ENCODE measurements around the gene FUNDC2. TPM values are rescaled to one million over a fixed set of nuclear protein-coding genes. Genes with fewer than 3 reads are reported as not detected.

The FUNDC2 gene
- total and polyA plus RNA-seq, 2 of the 4 experiments (the other 2 are of a cell fraction), result 42.5 to 51.7 TPM

GRCh38 chrX:155065035-155065734 is 38.5 kb downstream of the FUNDC2 start:
- H3K9me3 ChIP-seq (ENCODE audit: control insufficient read depth, insufficient read depth, low read length), result no peaks in the 10 kb centered on the region
- TF ChIP-seq ELK1 (IDR thresholded peaks at IDR 0.05; ENCODE audit: borderline replicate concordance, low read depth, low read length), result no peak
- TF ChIP-seq CEBPB (IDR thresholded peaks at IDR 0.05; ENCODE audit: low read depth, low read length), result peak; percentile 84
- no peak for TF ChIP-seq MXI1 (IDR thresholded peaks at IDR 0.05; ENCODE audit: borderline replicate concordance, low read depth, low read length)
- TF ChIP-seq CHD1 (IDR thresholded peaks at IDR 0.05; ENCODE audit: low read depth, low read length), result no peak
- TF ChIP-seq SMC3 (IDR thresholded peaks at IDR 0.05; ENCODE audit: low read depth, low read length), result no peak
- no peak for TF ChIP-seq MAZ (IDR thresholded peaks at IDR 0.05; ENCODE audit: borderline replicate concordance, low read depth, low read length)
- no peak for TF ChIP-seq RFX5 (IDR thresholded peaks at IDR 0.05; ENCODE audit: low read depth, low read length)
- TF ChIP-seq RCOR1 (IDR thresholded peaks at IDR 0.05; ENCODE audit: insufficient replicate concordance, low read length), result no peak
- peak; percentile 30; the same call in 1 of the 2 replicates for TF ChIP-seq FOS (IDR thresholded peaks at IDR 0.05; ENCODE audit: low read depth, low read length)
- TF ChIP-seq RAD21 (IDR thresholded peaks at IDR 0.05; ENCODE audit: low read length), result no peak
- no peak for TF ChIP-seq USF2 (IDR thresholded peaks at IDR 0.05; ENCODE audit: low read depth, low read length)
- TF ChIP-seq CTCF (conservative IDR thresholded peaks at IDR 0.05; ENCODE audit: low read depth, low read length), result no peak
- TF ChIP-seq BHLHE40 (IDR thresholded peaks at IDR 0.05; ENCODE audit: low read depth, low read length), result no peak
- CTCF ChIA-PET, result interaction anchor here (1.6 kb wide), 1 partner anchor 84 kb away, joined by 3 read pairs; no protein-coding TSS in a partner anchor

More at GRCh38 chrX:155065035-155065734, 38.5 kb downstream of the FUNDC2 start:
- H4K91ac ChIP-seq (ENCODE audit: insufficient read depth, low read depth, low read length), result no peak overlapping the region
- H2BK120ac ChIP-seq (ENCODE audit: low read depth, low read length), result no peak overlapping the region
- H3K14ac ChIP-seq (replicated peaks; ENCODE audit: low read depth, low read length), result no peak overlapping the region
- H2BK15ac ChIP-seq (ENCODE audit: low read depth, low read length), result no peak overlapping the region
- ATAC-seq (ENCODE audit: low read depth), result peak; percentile 52; the same call in 1 of the 2 replicates
- H3K9me1 ChIP-seq (ENCODE audit: insufficient read depth, low read length), result no peaks in the 10 kb centered on the region
- peak overlapping the region; percentile 88 for H3K4me2 ChIP-seq (ENCODE audit: low read depth, low read length)
- H3K18ac ChIP-seq (ENCODE audit: low read depth, low read length), result no peak overlapping the region
- H4K20me1 ChIP-seq (ENCODE audit: insufficient read depth, low read length), result no peaks in the 10 kb centered on the region
- H2AFZ ChIP-seq (replicated peaks; ENCODE audit: low read length, poor library complexity), result no peak overlapping the region
- no peak overlapping the region for H3K4me3 ChIP-seq (ENCODE audit: insufficient read depth, low read depth, low read length)
- WGBS, 2 experiments (ENCODE audit: extremely low coverage in 2 of 2, insufficient read length in 1 of 2), result 50% methylated on average over 1 of the region's 8 CpGs; no CpG with 5 or more reads in 1 of the 2 experiments
- H3K56ac ChIP-seq (ENCODE audit: extremely low read depth, insufficient read depth, low read length), result no peak overlapping the region
- in situ Hi-C loops (cut with MboI; ENCODE audit: low sequenced_read_pairs), result no loop called here
- no peaks in the 10 kb centered on the region for H3K27me3 ChIP-seq (ENCODE audit: control insufficient read depth, insufficient read depth, low read length)
- H2BK20ac ChIP-seq (ENCODE audit: low read depth, low read length), result no peak overlapping the region
- no peaks in the 10 kb centered on the region; the same call in 1 of the 2 replicates for H3K36me3 ChIP-seq (ENCODE audit: control insufficient read depth, insufficient read depth, low read length)
- no peak overlapping the region for H2AK9ac ChIP-seq (replicated peaks; ENCODE audit: low read depth, low read length, poor library complexity)
- H4K8ac ChIP-seq (ENCODE audit: low read depth in 2 of 2, low read length in 2 of 2), result no peak overlapping the region
- intact Hi-C loops (cut with micrococcal nuclease), result no loop called here
- no peak overlapping the region for H2BK5ac ChIP-seq (ENCODE audit: low read depth, low read length, poor library complexity, severe bottlenecking)
- H3K23ac ChIP-seq (ENCODE audit: low read depth, low read length), result no peak overlapping the region
- dilution Hi-C loops (cut with HindIII; ENCODE audit: low sequenced_read_pairs, unreplicated experiment), result no loop called here
- H3K4ac ChIP-seq (ENCODE audit: low read depth, low read length), result no peak overlapping the region
- no peak overlapping the region for H2AK5ac ChIP-seq (ENCODE audit: low read depth, low read length)
- no peak overlapping the region for H4K5ac ChIP-seq (ENCODE audit: low read depth, low read length)
- H3K79me1 ChIP-seq (ENCODE audit: low read depth in 1 of 2, low read length in 2 of 2), result peaks cover 4 to 26% of the 10 kb centered on the region in 2 experiments; a peak in 3 of 4 replicates
- peak; percentile 49 for DNase-seq
- H3K27ac ChIP-seq (ENCODE audit: insufficient read depth, low read length), result no peak overlapping the region
- peaks cover 6% of the 10 kb centered on the region for H3K4me1 ChIP-seq (ENCODE audit: control insufficient read depth, insufficient read depth, low read length)
- BruUV-seq (replicated peaks), result no TSS peak
- no peak overlapping the region for H3K9ac ChIP-seq (ENCODE audit: low read depth, low read length)
- POLR2A ChIA-PET (ENCODE audit: unreplicated experiment), result no interaction called here

Measured in IMR-90 (cell line).